NCI-H2029 treated with DMSO at 0.1 percent for 48 hours (cell line): ENCODE measurements around the gene ERBB4.

Experiments used
- DNase-seq: peaks from one replicate; lab custom pipeline; 2025; lab: John Stamatoyannopoulos, UW

Gene ERBB4

GRCh38 chr2:211903961-211904360 is 634.6 kb downstream of the ERBB4 start:
- no peak for DNase-seq

- no peak for DNase-seq
Measured at GRCh38 chr2:211901226-211901846, 637.3 kb downstream of the ERBB4 start.

- DNase-seq: no peak
Measured at GRCh38 chr2:211900518-211900917, 638.1 kb downstream of the ERBB4 start.

GRCh38 chr2:211900000-211900399 is 638.6 kb downstream of the ERBB4 start:
- DNase-seq: no peak

GRCh38 chr2:211898702-211899101 is 639.9 kb downstream of the ERBB4 start:
- no peak for DNase-seq

- no peak for DNase-seq
Measured at GRCh38 chr2:211881449-211881848, 657.2 kb downstream of the ERBB4 start.

GRCh38 chr2:211879323-211879722 is 659.3 kb downstream of the ERBB4 start:
- no peak for DNase-seq

- no peak for DNase-seq
Measured at GRCh38 chr2:211877061-211877460, 661.5 kb downstream of the ERBB4 start.

GRCh38 chr2:211875488-211875887 is 663.1 kb downstream of the ERBB4 start:
- no peak for DNase-seq

- DNase-seq: no peak
Measured at GRCh38 chr2:211868996-211869533, 669.5 kb downstream of the ERBB4 start.

GRCh38 chr2:211867845-211868451 is 670.7 kb downstream of the ERBB4 start:
- DNase-seq: no peak

GRCh38 chr2:211864328-211864727 is 674.3 kb downstream of the ERBB4 start:
- no peak for DNase-seq

- DNase-seq: peak; percentile 48
Measured at GRCh38 chr2:211860224-211860623, 678.4 kb downstream of the ERBB4 start.

GRCh38 chr2:211854832-211855231 is 683.8 kb downstream of the ERBB4 start:
- no peak for DNase-seq

- no peak for DNase-seq
Measured at GRCh38 chr2:211846714-211847113, 691.9 kb downstream of the ERBB4 start.

- DNase-seq: no peak
Measured at GRCh38 chr2:211846036-211846400, 692.6 kb downstream of the ERBB4 start.

- DNase-seq: no peak
Measured at GRCh38 chr2:211845338-211846035, 693.1 kb downstream of the ERBB4 start.

- no peak for DNase-seq
Measured at GRCh38 chr2:211837706-211838105, 700.9 kb downstream of the ERBB4 start.

GRCh38 chr2:211837206-211837605 is 701.4 kb downstream of the ERBB4 start:
- DNase-seq: no peak

GRCh38 chr2:211836409-211836808 is 702.2 kb downstream of the ERBB4 start:
- peak; percentile 63 for DNase-seq

GRCh38 chr2:211835695-211836094 is 702.9 kb downstream of the ERBB4 start:
- peak; percentile 34 for DNase-seq

- DNase-seq: no peak
Measured at GRCh38 chr2:211833582-211834279, 704.9 kb downstream of the ERBB4 start.

- no peak for DNase-seq
Measured at GRCh38 chr2:211829725-211830124, 708.9 kb downstream of the ERBB4 start.
